ENCODE results near the gene DEPDC5.

GRCh38 chr22:31905356-31905755 lies 151.5 kb downstream of the DEPDC5 start:
- TF ChIP-seq POLR2AphosphoS5 (IDR thresholded peaks at IDR 0.05; ENCODE audit: borderline replicate concordance, low read depth, low read length): no peak
- TF ChIP-seq EZH2 (IDR thresholded peaks at IDR 0.05): no peak

All from SK-N-MC (cell line).